ENCODE results near the gene OR8A1. TPM values are rescaled to one million over a fixed set of nuclear protein-coding genes. Genes with fewer than 3 reads are reported as not detected.

The OR8A1 gene
- total and polyA plus RNA-seq, 4 experiments from 2014 or later, result not detected

Other genes with a start within 250 kb of the OR8A1 start
- not detected for gene OR8D2, start 249.8 kb upstream of the OR8A1 start, total RNA-seq
- gene OR8D2, start 249.8 kb upstream of the OR8A1 start, polyA plus RNA-seq, result not detected
- not detected for gene OR8B2, start 185.5 kb upstream of the OR8A1 start, total RNA-seq
- not detected for gene OR8B2, start 185.5 kb upstream of the OR8A1 start, polyA plus RNA-seq
- gene OR8B3, start 171.0 kb upstream of the OR8A1 start, total RNA-seq, result not detected
- gene OR8B3, start 171.0 kb upstream of the OR8A1 start, polyA plus RNA-seq, result not detected
- not detected for gene OR8B4, start 145.1 kb upstream of the OR8A1 start, total RNA-seq
- not detected for gene OR8B4, start 145.1 kb upstream of the OR8A1 start, polyA plus RNA-seq
- not detected for gene OR8B8, start 124.3 kb upstream of the OR8A1 start, total RNA-seq
- gene OR8B8, start 124.3 kb upstream of the OR8A1 start, polyA plus RNA-seq, result not detected
- gene OR8B12, start 26.3 kb upstream of the OR8A1 start, total RNA-seq, result not detected
- gene OR8B12, start 26.3 kb upstream of the OR8A1 start, polyA plus RNA-seq, result not detected
- gene PANX3, start 41.4 kb downstream of the OR8A1 start, total RNA-seq, result not detected
- gene PANX3, start 41.4 kb downstream of the OR8A1 start, polyA plus RNA-seq, result not detected
- gene TBRG1, start 52.9 kb downstream of the OR8A1 start, total RNA-seq, result 10 to 100 TPM; 69.3 to 75.8 TPM
- 10 to 100 TPM; 34.6 to 42.3 TPM for gene TBRG1, start 52.9 kb downstream of the OR8A1 start, polyA plus RNA-seq
- 1 to 10 TPM; 4.2 to 4.8 TPM for gene SIAE, start 103.7 kb downstream of the OR8A1 start, total RNA-seq
- 1 to 10 TPM; 2.8 to 6.8 TPM for gene SIAE, start 103.7 kb downstream of the OR8A1 start, polyA plus RNA-seq
- gene SPA17, start 103.9 kb downstream of the OR8A1 start, total RNA-seq, result under 1 TPM; 0.55 to 0.81 TPM
- under 1 TPM; 0.64 to 0.72 TPM for gene SPA17, start 103.9 kb downstream of the OR8A1 start, polyA plus RNA-seq
- under 1 TPM in 1 of 2 experiments, not detected in 1; 0.67 TPM for gene NRGN, start 169.9 kb downstream of the OR8A1 start, total RNA-seq
- not detected for gene NRGN, start 169.9 kb downstream of the OR8A1 start, polyA plus RNA-seq
- under 1 TPM; 0.55 to 0.87 TPM for gene VSIG2, start 182.3 kb downstream of the OR8A1 start, total RNA-seq
- gene VSIG2, start 182.3 kb downstream of the OR8A1 start, polyA plus RNA-seq, result under 1 TPM; 0.39 to 0.80 TPM
- 1 to 10 TPM; 1.5 to 1.8 TPM for gene ESAM, start 192.3 kb downstream of the OR8A1 start, total RNA-seq
- 1 to 10 TPM; 1.3 to 3.2 TPM for gene ESAM, start 192.3 kb downstream of the OR8A1 start, polyA plus RNA-seq
- gene MSANTD2, start 230.4 kb downstream of the OR8A1 start, total RNA-seq, result 10 to 100 TPM; 25.9 to 26.3 TPM
- gene MSANTD2, start 230.4 kb downstream of the OR8A1 start, polyA plus RNA-seq, result 1 to 10 TPM; 2.4 to 5.9 TPM

Data from CD4-positive, alpha-beta memory T cell (primary cell).